GM21423 (cell line): ENCODE data around the gene RPS18.
A peak's percentile ranks its signal among the peaks of the same experiment; 100 is the strongest.

Experiments
- ATAC-seq: cut with Tn5 transposase; IDR thresholded peaks from one replicate; pipeline ENCODE4 v1.9.1; 2021; ENCODE audit warnings: mild to moderate bottlenecking, moderate library complexity; ENCODE audit not compliant: unreplicated experiment

RPS18 gene

DNA sequence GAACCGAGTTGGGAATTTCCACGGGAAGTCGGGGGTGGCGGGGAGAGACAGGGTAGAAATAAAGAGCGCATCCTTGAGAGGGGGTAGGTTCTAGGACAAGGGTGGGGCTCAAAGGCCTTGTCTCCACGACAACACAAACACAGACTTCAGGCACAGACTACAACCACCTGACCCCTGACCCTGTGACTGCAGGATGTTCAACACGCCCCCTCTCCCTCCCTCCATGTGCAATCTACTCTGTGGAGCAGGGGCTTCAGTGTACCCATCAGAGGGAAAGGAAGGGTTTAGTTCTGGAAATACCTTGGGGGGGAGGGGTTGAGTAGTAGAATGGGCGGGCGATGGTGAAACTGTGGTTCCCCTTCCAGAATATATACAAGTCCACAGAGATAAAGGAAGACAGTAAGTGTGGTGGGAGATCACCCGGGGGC is 42.7 kb downstream of the RPS18 start:
- ATAC-seq = no peak

DNA sequence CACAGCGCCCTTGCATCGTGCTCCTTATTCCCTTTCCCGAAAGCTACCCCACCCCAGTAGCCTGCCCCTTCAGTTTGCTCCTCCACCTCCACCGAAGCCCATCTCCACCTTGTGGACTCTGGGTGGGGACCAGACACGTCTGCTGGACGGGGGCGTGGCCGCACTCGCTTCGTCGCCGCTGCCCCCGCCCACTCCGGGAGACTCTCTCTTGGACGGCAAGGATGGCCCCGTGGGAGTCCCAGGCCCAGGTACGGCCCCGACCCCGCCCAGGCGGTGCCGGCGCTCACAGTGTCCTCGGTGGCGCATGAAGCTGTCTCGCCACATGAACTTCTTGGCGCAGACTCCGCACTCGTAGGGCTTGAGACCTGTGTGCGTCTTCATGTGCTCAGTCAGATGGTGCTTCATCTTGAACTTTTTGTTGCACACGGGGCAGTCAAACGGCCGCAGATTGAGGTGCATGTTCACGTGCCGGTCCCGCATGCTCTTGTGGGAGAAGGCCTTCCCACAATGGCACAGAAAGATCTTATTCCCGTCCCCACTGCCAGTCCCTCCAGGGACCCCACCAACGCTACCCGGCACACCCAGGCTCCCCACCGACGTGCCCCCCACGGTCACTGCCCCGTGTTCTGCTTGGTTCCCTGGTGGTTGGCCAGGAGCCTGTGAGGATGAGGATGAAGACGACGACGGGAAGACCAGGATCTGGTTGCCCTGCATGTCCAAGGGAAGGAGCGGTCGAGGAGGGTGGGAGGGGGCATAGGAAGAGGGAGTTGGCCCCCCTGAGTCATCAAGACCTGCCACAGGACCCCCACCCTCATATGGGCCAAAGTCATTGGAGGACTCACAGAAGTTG is 43.3 kb downstream of the RPS18 start:
- no peak for ATAC-seq

DNA sequence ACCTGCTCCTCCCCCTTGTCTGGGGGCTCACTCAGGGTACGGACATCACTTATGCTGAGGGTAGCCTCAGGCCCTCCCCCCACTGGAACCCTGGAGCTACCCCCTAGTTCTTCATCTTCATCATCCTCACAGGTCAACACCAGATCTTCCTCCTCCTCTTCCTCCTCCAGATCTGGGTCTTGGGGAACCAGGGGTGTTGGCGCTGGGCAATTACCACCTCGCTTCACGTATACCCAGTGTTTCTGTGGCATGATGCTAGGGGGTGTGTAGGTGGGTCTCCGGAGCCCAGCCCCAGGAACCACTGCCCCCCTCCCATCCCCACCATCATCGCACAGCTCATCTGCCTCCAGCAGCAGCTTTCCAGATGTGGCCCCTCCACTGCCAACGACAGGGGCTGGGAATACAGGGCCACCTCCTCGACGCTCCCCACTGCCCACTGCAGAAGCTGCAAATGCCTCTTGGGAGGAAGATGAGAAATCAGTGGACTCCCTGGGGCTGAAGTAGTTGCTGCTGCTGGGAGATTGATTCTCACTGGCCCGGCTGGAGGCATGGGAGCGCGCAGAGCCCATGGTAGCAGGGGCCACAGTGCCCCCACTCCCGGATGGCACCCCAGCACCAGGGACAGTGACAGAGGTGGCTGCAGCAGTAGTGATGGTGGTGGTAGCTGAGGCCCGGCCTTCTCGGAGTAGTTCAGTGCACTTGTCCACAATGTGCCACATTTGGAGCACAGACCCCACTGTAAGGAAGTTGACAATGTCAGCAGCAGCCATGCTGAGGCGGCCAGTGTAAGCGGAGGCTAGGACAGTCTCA is 44.1 kb downstream of the RPS18 start:
- ATAC-seq = no peak

DNA sequence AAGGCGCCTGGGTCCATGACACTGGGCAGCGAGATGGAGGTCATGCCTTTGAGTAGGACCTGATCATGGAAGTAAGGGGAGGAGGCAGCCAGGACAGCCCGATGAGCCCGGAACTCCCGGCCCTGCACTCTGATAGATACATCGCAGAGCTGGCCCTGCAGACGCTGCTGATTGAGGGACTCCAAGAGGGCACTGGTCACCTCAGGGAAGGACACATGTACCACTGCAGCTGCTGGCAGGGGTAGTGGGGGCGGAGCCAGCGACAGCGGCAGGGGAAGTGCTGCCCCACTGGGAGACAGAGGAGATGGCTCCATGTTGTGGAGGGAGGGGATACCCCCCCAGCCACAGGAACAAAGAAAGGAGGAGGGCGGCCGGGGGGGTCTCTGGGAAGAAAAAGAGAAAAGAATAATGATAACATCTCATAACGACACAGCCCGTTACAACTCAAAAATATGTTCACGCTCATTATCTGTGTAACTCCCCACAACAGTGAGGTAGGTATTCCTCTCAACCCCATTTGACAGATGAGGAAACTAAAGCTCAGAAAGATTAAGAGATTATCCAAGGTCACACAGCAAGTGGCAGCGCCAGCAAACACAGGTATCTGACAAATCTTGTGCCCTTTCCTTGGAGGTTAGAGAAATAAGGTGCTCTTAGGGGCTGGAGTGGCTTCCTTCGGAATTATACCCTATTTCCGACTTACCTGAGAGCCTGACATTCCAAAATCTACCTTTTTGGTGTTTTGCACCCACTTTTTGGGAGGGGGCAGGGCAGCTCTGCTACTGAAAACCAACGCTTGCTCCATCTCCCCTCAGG is 44.9 kb downstream of the RPS18 start:
- ATAC-seq = no peak

DNA sequence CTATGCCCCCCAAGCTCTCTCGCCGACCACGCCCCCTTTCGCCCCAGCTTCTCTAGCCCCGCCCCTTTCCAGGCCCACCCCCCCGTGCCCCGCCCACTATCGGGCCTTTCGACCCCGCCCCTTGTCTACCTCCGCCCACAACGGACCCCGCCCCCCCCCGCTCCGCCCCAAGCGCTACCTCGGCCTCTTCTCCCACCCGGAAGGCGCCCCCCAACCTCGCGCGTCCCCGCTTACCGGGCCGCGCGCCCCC is 45.5 kb downstream of the RPS18 start:
- ATAC-seq = no peak

DNA sequence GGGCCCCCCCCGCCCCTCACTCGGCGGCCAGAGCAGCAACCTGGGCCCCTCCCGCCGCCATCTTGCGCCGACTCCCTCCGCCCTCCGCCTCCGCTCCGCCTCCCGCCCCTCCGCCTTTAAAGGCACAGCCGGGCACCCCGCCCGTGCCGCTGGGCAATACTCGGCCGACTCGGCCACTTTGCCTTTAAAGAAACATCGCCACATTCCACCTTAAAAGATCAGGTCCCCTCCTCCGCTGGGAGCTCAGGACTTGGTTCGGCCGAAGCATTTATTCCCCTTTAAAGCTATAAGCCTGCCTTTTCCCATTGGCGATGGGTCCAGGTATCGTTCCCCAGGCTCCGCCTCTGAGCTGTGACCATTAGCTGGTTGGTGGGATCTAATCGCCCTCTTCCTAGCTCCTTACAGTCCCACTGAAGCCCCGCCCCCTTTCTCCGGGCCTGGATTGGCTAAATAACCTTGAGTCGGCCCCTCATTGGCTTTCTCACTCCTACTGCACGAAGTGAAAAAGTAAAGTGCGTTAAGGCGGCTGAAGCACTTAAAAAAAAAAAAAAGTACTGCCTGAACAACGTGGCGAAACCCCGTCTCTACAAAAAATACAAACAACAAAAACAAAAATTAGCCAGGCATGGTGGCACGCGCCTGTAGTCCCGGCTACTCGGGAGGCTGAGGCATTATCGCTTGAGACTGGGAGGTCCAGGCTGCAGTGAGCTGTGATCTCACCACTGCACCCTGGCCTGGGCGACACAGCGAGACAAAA is 46.0 kb downstream of the RPS18 start, which contains the start of gene ZBTB22:
TSS of gene ZBTB22 (minus strand) at position 76 of the 757 bp plus-strand sequence. CDS start 828 bp downstream, outside the sequence.
- peak; percentile 45 for ATAC-seq

DNA sequence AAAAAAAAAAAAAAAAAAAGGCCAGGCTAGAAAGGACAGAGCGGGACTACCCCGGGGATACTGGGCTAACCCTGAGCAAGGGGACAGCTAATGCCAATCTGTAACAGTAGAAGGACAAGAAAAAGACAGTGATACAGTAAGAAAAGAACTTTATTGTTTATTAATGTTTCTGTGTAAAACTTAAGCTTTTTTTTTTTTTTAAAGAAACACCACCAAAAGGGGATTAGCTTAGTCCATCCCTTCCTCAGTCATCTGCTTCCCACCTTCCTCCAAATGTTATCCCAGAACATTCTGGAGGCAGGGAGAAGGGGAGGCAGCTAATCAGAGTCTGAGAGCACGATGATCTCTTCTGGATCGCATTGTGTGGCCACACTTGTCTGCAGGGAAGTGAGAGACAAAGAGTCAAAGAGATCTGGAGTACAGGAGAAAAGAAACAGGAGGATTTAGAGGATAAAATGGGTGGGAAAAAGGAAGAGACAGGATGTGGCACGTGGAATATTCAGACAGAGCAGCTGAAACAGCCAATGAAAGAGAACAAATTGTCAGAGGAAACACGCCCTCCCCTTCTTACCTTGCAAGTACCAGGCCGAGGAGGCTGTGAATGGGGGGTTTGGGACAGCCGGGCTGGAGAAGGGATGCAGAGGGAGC is 46.7 kb downstream of the RPS18 start:
- ATAC-seq = no peak

DNA sequence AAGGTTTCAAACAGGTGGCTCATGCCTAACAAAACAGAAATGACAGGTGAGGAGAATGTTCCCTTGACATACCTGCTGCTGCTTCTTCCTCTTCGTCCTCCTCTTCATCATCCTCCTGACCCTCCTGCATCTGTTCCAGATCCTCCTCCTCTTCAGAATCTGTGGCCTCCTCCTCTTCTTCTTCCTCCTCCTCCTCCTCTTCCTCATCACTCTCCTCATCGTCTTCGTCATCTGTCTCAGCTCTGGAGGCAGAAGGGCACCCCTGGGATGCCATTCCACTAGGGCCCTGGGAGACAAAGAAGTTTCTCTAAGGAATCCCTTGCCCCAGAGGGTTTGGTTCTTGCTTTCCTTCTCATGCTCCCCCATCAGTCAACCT is 48.1 kb downstream of the RPS18 start:
- ATAC-seq = no peak

DNA sequence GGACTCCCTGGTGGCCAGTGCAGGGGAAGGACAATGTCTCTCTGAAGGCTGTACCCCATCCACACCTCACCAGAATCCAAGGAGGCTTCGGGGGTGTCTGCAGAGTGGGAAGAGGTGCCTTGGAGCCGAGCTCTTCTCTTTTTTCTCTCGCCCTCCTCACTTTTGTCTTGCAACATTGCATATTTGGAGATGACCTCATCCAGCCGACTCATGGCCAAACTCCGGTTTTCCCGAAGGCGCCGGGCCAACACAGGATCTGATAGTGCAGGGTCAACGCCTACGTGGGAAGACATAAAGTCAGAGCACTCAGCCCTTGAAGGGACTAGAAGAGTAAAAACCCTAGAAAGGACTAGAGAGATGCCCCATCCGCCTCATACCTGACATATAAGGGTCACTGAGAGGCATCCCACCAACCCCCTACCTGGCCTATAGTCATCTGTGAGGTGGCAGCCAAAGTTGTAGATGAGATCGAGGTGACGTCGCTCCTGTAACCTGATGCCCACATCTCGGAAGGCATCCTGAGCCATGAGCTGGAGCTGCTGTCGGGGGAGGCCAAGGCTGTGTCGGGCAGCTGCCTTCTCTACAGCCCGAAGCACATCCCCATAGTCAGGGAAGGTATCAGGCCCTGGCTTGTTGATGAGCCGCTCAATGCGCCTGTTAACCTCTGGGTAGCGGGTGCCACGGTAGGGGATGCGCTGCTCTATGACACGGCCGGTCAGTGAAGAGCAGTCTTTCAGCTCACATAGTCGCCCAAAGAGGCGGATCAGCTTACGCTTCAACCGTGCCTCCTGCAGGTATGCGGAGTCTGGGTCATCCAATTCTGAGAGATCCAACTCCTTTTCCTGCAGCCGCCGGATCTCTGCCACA is 48.7 kb downstream of the RPS18 start:
- ATAC-seq = no peak

DNA sequence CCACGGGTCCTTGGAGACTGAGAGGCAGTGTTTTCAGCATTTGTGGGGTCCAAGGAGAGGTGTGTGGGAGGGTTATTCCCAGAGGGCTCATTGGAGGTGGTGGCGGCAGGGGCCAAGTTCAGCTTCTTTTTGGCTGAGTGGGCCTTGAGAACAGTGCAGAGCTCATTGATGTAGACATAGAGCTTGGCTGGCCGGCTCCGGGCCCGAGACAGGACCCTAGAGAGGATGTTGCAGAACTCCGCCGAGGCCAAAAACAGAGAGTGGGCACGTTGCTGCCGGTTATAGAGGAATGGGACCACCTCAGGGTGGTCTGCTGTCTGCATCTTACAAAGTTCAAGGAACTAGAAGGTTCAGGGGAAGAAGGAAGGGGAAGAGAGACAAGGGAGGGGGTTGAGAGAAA is 49.4 kb downstream of the RPS18 start:
- ATAC-seq = no peak

DNA sequence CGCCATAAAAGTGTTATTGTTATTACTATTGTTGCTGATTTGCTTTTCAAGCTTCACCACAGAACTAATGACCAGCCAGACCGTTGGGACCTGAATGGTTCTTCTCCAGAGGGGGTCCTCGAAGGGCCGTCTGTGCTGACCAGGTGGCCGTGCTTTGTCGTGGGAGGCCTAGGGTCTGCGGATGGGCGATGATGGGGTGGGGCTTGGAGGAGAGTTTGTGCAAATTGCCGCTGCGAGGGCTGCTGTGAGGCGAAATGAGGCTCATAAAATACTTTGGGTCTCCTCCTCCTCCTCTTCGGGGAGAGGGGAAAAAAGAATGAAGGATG is 51.7 kb downstream of the RPS18 start:
- ATAC-seq = no peak

DNA sequence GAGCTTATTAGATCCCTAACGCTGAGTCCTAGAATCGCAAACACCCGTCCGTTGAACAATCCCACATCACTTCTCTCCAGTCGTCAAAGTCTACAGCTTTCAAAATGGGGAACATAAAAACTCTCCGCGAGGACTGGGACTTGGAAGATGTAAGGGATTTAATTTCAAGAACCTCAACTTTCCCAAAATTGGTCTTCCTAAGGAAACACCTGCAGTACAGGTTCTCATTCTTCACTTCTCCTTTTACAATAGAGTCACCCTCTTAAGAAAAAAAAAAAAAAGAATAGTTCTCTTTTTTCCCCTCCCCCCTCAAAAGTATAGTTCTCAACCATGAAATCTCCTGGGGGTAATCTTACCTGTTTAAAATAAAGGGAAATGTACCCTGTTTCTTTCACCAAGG is 52.2 kb downstream of the RPS18 start:
- no peak for ATAC-seq
